ENCODE data around the gene ENDOG.

GRCh38 chr9:128824911-128825310 is 6.6 kb downstream of the ENDOG start:
- TF ChIP-seq ZNF274 (IDR thresholded peaks at IDR 0.05; ENCODE audit: low read depth, low read length) (no peak), YY1 (IDR thresholded peaks at IDR 0.05; ENCODE audit: insufficient read depth, insufficient read length) (no peak), SUZ12 (IDR thresholded peaks at IDR 0.05; ENCODE audit: extremely low read depth, insufficient read depth, insufficient read length) (no peak)
